GM12864 (cell line): Measurements from ENCODE around the gene G3BP2.
A peak's percentile ranks its signal among the peaks of the same experiment; 100 is the strongest.
"Not testable (repeated sequence)": the region's sequence is repeated elsewhere in the genome, so short reads cannot be mapped to it uniquely, and the experiment has no call there.

Source experiments
- DNase-seq: peaks from one replicate; pipeline ENCODE4 v3.0.0-alpha.2; 2011; ENCODE audit warnings: low read depth
- H3K4me3 ChIP-seq: 2 replicates; pipeline ENCODE4 v1.5.1; 2011; ENCODE audit warnings: mild to moderate bottlenecking, low read depth, low read length, control low read depth
- TF ChIP-seq, protein P1 (sequence below): IDR thresholded peaks from 2 replicates; pipeline ENCODE4 v1.5.1; 2011; ENCODE audit warnings: low read depth, mild to moderate bottlenecking, moderate library complexity, low read length, control low read depth, inconsistent platforms; ENCODE audit errors: missing control alignments

The G3BP2 gene

DNA sequence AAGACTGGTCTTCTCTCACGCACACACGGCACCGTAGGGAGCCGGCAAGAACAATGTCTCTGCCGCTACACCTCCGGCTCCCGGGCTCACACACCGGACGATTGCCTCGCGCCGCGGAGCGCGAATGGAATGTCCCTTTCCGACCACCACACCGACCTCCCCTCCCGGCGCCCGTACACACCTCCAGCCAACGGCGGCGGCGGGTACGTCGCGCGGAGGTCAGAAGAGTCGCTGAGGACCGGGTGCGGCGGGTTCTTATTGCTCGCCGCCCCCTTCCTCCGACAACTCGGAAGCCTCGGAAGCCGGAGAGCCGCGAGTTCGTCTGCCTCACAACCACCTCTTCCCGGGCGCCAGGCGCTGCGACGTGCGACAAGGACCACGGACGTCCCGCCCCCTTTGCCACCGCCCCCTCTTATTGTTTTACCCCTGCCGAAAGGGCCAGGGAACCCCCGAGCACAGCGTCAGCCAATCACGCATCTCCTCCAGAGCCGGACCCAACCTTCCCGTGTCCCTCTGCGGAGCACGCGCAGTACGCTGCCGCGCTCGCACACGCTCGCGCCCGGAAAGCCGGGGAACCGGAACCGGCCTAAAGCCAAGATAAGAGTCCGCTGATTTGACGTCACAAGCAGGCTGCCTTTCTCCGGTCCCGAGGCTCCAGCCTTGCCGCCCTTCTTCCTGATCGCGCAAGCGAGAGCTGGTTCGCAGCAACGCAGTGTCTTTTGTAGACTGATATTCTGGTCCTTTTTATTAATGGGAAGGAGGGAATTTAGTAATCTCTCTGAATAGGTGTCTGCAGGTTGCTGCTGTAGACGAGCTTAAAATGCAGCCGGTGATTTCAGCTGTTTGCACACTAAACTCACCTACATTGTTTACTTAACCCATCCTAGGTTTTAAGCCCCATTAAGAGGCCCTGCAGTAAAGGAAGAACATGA is at the start of gene G3BP2:
G3BP2 (minus strand) TSS at position 385 of the 932 bp plus-strand sequence. CDS start 11,386 bp downstream, outside the sequence.
- peak within 1 kb of the TSS; percentile 88 for H3K4me3 ChIP-seq
- TF ChIP-seq, protein P1, sequence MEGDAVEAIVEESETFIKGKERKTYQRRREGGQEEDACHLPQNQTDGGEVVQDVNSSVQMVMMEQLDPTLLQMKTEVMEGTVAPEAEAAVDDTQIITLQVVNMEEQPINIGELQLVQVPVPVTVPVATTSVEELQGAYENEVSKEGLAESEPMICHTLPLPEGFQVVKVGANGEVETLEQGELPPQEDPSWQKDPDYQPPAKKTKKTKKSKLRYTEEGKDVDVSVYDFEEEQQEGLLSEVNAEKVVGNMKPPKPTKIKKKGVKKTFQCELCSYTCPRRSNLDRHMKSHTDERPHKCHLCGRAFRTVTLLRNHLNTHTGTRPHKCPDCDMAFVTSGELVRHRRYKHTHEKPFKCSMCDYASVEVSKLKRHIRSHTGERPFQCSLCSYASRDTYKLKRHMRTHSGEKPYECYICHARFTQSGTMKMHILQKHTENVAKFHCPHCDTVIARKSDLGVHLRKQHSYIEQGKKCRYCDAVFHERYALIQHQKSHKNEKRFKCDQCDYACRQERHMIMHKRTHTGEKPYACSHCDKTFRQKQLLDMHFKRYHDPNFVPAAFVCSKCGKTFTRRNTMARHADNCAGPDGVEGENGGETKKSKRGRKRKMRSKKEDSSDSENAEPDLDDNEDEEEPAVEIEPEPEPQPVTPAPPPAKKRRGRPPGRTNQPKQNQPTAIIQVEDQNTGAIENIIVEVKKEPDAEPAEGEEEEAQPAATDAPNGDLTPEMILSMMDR: no peak

DNA sequence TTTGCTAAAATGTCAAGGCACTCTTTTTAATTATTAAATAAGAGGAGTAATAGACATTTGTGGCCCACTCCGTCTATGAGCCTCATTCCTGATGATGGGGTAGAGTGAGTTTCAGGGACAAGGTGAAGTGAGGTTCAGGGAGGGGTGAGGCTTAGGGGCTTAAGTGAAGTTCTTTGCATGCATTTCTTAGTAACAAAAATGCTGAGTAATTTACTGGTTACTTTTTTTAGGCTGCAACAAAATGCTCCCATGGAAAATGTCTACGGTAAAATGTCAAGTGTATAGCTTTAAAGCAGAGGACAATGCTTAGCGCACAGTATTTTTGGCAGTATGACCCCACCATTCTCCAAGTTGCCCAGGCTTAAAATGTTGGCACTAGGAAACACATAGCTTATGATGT is 49.2 kb upstream of the G3BP2 start:
- TF ChIP-seq, protein P1: no peak
- no peak for DNase-seq
- no peak overlapping the region for H3K4me3 ChIP-seq

More for the DNA sequence above, at the start of gene G3BP2:
- peak; percentile 98 for DNase-seq

- no peak overlapping the region for H3K4me3 ChIP-seq
- no peak for DNase-seq
- TF ChIP-seq, protein P1: no peak
Measured at GRCh38 chr4:75718529-75718928, 45.3 kb upstream of the G3BP2 start.

DNA sequence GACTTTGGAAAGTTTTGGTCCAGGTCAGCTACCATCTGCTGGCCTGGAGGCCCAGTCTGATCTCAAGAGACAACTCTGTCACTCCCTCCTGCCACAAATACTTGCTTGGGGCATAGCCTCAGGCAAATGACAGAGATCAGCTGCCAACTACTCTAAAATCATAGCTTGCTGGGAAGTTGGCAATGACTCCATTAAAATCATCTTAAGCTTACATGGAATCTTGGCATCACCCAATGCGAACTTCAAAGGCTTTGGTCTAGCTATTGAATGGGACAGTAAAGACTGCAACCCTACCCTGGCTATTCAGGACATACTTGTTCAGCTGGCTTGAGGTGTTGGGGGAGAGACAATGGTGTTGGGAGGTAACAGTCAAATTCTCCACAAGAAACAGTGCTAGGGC is 44.2 kb upstream of the G3BP2 start:
- TF ChIP-seq, protein P1: no peak
- no peak for DNase-seq
- no peak overlapping the region for H3K4me3 ChIP-seq

GRCh38 chr4:75716054-75716453 is 42.8 kb upstream of the G3BP2 start:
- not testable (repeated sequence) for DNase-seq, H3K4me3 ChIP-seq

DNA sequence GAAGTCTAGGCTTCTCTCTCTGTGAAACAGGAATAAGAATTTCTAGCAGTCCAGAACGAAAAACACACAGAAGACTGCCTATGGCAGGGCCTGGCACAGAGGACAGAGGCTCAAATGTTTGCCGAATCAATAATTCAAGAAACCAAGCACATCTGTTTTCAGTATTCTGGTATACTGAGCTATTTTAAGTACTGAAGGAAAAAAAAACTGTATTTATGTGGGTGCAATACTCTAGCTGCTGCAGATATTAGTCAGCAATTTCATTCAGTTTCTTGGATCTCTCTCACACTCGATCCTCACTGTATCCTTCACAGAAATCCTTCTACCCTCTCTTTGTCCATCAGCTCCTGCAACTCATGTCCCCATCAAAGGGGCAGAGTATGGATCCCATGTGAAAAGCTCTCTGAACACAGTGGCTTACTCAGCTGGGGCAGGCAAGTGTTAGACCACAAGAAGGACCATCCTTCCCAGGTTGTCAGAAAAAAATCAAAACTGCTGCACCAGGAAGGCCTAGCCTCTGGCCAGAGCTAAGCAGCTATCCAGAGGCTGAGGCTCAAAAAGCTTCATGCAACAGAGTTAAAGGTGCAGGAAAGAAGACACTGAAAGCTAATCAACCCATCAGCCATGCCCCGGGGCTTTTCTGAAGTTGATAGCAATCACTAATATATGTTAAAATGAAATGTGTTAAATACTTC is 42.0 kb upstream of the G3BP2 start:
- TF ChIP-seq, protein P1: no peak
- no peak overlapping the region for H3K4me3 ChIP-seq
- DNase-seq: no peak

DNA sequence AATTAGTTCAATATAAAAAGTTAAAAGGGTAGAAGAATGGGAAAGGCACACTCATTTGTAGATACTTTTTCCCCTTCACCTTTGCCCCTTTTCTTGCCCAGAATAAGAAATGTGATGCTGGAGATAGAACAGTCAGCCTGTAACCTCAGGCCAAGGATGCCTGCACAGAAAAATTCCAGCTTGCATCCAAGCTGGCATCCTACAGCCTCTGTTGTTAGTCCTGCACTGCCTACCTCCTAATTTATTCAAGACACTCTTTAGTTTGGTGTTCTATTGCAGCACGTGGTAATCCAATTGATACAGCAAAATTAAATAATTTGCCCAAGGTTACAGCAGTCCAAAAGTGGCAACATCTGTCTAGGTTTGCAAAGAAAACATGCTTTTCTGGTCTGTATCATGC is 41.5 kb upstream of the G3BP2 start:
- H3K4me3 ChIP-seq: no peak overlapping the region
- TF ChIP-seq, protein P1: no peak
- DNase-seq: no peak
